ENCODE results near the gene COL6A1. TPM values are rescaled to one million over a fixed set of nuclear protein-coding genes. Genes with fewer than 3 reads are reported as not detected.

The COL6A1 gene
- total and polyA plus RNA-seq, 2 of the 13 experiments (the other 11 are each of a cell fraction or from before 2014, with no cell fraction given): 3.1 to 4.8 TPM

GRCh38 chr21:46001821-46002681, 20.5 kb downstream of the COL6A1 start:
- ChIA-PET CTCF (ENCODE audit: low intra/inter-chr PET ratio, low total read pairs) (no interaction called here), POLR2A (no interaction called here)
- intact Hi-C loops (cut with micrococcal nuclease; ENCODE audit: unreplicated experiment) (no loop called here), in situ Hi-C loops (cut with HindIII; ENCODE audit: extremely low pct_ligation_motif_present, low pct_unique_long_range_greater_than_20kb) (no loop called here)
- Histone ChIP-seq H3K4me1 (ENCODE audit: insufficient read depth, low read length) (no peaks in the 10 kb centered on the region), H3K4me3 (replicated peaks in 1 of 3; ENCODE audit: insufficient read depth in 1 of 3, low read depth in 2 of 3, low read length in 3 of 3) (no peak overlapping the region), H3K79me2 (ENCODE audit: insufficient read depth, low read length) (no peaks in the 10 kb centered on the region), H3K4me2 (ENCODE audit: low read depth, low read length) (no peak overlapping the region), H3K27ac (ENCODE audit: extremely low read length, insufficient read depth, low read length) (no peak overlapping the region), H4K20me1 (ENCODE audit: insufficient read depth, low read length) (no peaks in the 10 kb centered on the region), H3K9me3 (ENCODE audit: low read length) (no peaks in the 10 kb centered on the region), H2AFZ (ENCODE audit: low read length) (no peak overlapping the region), H3K27me3 (ENCODE audit: control insufficient read depth in 1 of 2, insufficient read depth in 2 of 2, low read length in 2 of 2) (no peaks in the 10 kb centered on the region), H3K36me3 (replicated peaks in 1 of 2; ENCODE audit: control insufficient read depth in 1 of 2, insufficient read depth in 2 of 2, low read length in 2 of 2) (no peaks in the 10 kb centered on the region), H3K9ac (ENCODE audit: insufficient read depth, low read depth, low read length) (no peak overlapping the region)
- ATAC-seq (no peak), FAIRE-seq (no peak), DNase-seq (ENCODE audit: low spot score) (no peak)
- TF ChIP-seq ZNF446 (CRISPR knock-in tag; IDR thresholded peaks at IDR 0.05) (no peak), YY1 (IDR thresholded peaks at IDR 0.05; ENCODE audit: insufficient read depth, insufficient replicate concordance, low read depth, low read length) (no peak), MZF1 (CRISPR knock-in tag; IDR thresholded peaks at IDR 0.05; ENCODE audit: borderline replicate concordance) (no peak), ZNF678 (CRISPR knock-in tag; IDR thresholded peaks at IDR 0.05) (no peak), MED13 (CRISPR knock-in tag; IDR thresholded peaks at IDR 0.05) (no peak), ZNF577 (CRISPR knock-in tag; IDR thresholded peaks at IDR 0.05; ENCODE audit: borderline replicate concordance, low read depth) (no peak), ZNF75D (CRISPR knock-in tag; IDR thresholded peaks at IDR 0.05; ENCODE audit: borderline replicate concordance) (no peak)
- 86% methylated on average over 21 of the region's 51 CpGs for WGBS (ENCODE audit: low lambda C conversion rate)
- no TSS peak for BruUV-seq (replicated peaks)

Measured in HepG2 (cell line).